ENCODE measurements around the gene ABCF2. TPM values are rescaled to one million over a fixed set of nuclear protein-coding genes. Genes with fewer than 3 reads are reported as not detected.

ABCF2 gene
- total RNA-seq, 1 experiment from 2014 or later, result 63.7 TPM

- POLR2A ChIA-PET, result no interaction called here
- ATAC-seq (peak; percentile 46), DNase-seq (ENCODE audit: low read depth, low spot score) (no peak)
- RAD21 ChIA-PET (ENCODE audit: low non-redundant PET in 1 of 2, low total read pairs in 2 of 2, uncharacterized antibody in 2 of 2, unreplicated experiment in 2 of 2), result no interaction called here
- intact Hi-C loops (cut with micrococcal nuclease), result loop anchor here (10.0 kb wide), 1 partner anchor 121 kb away; no protein-coding TSS in a partner anchor
- peaks cover 31 to 57% of the 10 kb centered on the region in 2 experiments for H3K4me1 ChIP-seq (ENCODE audit: control insufficient read depth in 1 of 2, insufficient read depth in 2 of 2, low read length in 2 of 2)
- no peaks in the 10 kb centered on the region for H3K9me3 ChIP-seq (ENCODE audit: control insufficient read depth in 1 of 2, insufficient read depth in 1 of 2, low read depth in 1 of 2, low read length in 2 of 2)
- no peak overlapping the region for H3K4me3 ChIP-seq (replicated peaks in 1 of 2; ENCODE audit: low read depth in 1 of 2, low read length in 2 of 2)
- no peaks in the 10 kb centered on the region for H3K27me3 ChIP-seq (ENCODE audit: insufficient read depth, low read length)
- H3K9me2 ChIP-seq (ENCODE audit: insufficient read depth), result no peaks in the 10 kb centered on the region
- no peaks in the 10 kb centered on the region for H4K20me1 ChIP-seq (ENCODE audit: insufficient read depth)
- no TSS peak for BruUV-seq (replicated peaks)
- TF ChIP-seq ELF1 (IDR thresholded peaks at IDR 0.05; ENCODE audit: borderline replicate concordance, low read depth), result no peak
- TF ChIP-seq, protein P1, sequence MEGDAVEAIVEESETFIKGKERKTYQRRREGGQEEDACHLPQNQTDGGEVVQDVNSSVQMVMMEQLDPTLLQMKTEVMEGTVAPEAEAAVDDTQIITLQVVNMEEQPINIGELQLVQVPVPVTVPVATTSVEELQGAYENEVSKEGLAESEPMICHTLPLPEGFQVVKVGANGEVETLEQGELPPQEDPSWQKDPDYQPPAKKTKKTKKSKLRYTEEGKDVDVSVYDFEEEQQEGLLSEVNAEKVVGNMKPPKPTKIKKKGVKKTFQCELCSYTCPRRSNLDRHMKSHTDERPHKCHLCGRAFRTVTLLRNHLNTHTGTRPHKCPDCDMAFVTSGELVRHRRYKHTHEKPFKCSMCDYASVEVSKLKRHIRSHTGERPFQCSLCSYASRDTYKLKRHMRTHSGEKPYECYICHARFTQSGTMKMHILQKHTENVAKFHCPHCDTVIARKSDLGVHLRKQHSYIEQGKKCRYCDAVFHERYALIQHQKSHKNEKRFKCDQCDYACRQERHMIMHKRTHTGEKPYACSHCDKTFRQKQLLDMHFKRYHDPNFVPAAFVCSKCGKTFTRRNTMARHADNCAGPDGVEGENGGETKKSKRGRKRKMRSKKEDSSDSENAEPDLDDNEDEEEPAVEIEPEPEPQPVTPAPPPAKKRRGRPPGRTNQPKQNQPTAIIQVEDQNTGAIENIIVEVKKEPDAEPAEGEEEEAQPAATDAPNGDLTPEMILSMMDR (IDR thresholded peaks at IDR 0.05 in 2 of 3, conservative IDR thresholded peaks at IDR 0.05 in 1 of 3; ENCODE audit: borderline replicate concordance in 1 of 3, insufficient read depth in 1 of 3, low read depth in 2 of 3, low read length in 2 of 3), result peak in 1 of 3 experiments; percentile 45; a peak in 3 of 6 replicates
- H3K36me3 ChIP-seq (ENCODE audit: control insufficient read depth in 1 of 2, insufficient read depth in 2 of 2, low read length in 2 of 2), result peaks cover 4 to 5% of the 10 kb centered on the region in 2 experiments; a peak in 1 of 4 replicates
- H2AFZ ChIP-seq (ENCODE audit: low read depth, low read length, poor library complexity, severe bottlenecking), result no peak overlapping the region
- CTCF ChIA-PET, result interaction anchor here (1.6 kb wide), 1 partner anchor 18 kb away, joined by 12 read pairs; the partner anchor contains the start of gene ABCF2
- peak overlapping the region; percentile 45 for H3K4me2 ChIP-seq (ENCODE audit: low read length)
- H3K79me2 ChIP-seq (ENCODE audit: insufficient read depth, low read length), result no peaks in the 10 kb centered on the region
- H3K27ac ChIP-seq (ENCODE audit: low read depth, low read length), result no peak overlapping the region
- no peak overlapping the region for H3K9ac ChIP-seq (ENCODE audit: low read length)
These were observed 18.5 kb upstream of the ABCF2 start for GRCh38 chr7:151245360-151246101.

- BruUV-seq (replicated peaks), result no TSS peak
- no peak for DNase-seq (ENCODE audit: low read depth, low spot score)
- Histone ChIP-seq H3K9me3 (ENCODE audit: control insufficient read depth in 1 of 2, insufficient read depth in 1 of 2, low read depth in 1 of 2, low read length in 2 of 2) (no peaks in the 10 kb centered on the region), H3K79me2 (ENCODE audit: insufficient read depth, low read length) (no peaks in the 10 kb centered on the region), H3K4me3 (replicated peaks in 1 of 2; ENCODE audit: low read depth in 1 of 2, low read length in 2 of 2) (no peak overlapping the region), H3K27ac (ENCODE audit: low read depth, low read length) (no peak overlapping the region; the same call in 1 of the 2 replicates), H4K20me1 (ENCODE audit: insufficient read depth) (no peaks in the 10 kb centered on the region), H3K9ac (ENCODE audit: low read length) (no peak overlapping the region), H3K27me3 (ENCODE audit: insufficient read depth, low read length) (no peaks in the 10 kb centered on the region), H3K36me3 (ENCODE audit: control insufficient read depth in 1 of 2, insufficient read depth in 2 of 2, low read length in 2 of 2) (peaks cover 4 to 5% of the 10 kb centered on the region in 2 experiments; a peak in 1 of 4 replicates), H3K9me2 (ENCODE audit: insufficient read depth) (no peaks in the 10 kb centered on the region), H2AFZ (ENCODE audit: low read depth, low read length, poor library complexity, severe bottlenecking) (no peak overlapping the region), H3K4me1 (ENCODE audit: control insufficient read depth in 1 of 2, insufficient read depth in 2 of 2, low read length in 2 of 2) (peaks cover 27 to 53% of the 10 kb centered on the region in 2 experiments), H3K4me2 (ENCODE audit: low read length) (peak overlapping the region; percentile 45)
- no peak for TF ChIP-seq RAD21 (IDR thresholded peaks at IDR 0.05; ENCODE audit: low read depth)
- TF ChIP-seq, protein P1 (IDR thresholded peaks at IDR 0.05 in 2 of 3, conservative IDR thresholded peaks at IDR 0.05 in 1 of 3; ENCODE audit: borderline replicate concordance in 1 of 3, insufficient read depth in 1 of 3, low read depth in 2 of 3, low read length in 2 of 3), result 0 out of 6 replicates have a peak, but pooled peaks of 1 of the 3 experiments have one; percentile 5
- ChIA-PET POLR2A (interaction anchor here (1.0 kb wide), 1 partner anchor 18 kb away, joined by 5 read pairs; the partner anchor contains the start of gene ABCF2), RAD21 (ENCODE audit: low non-redundant PET in 1 of 2, low total read pairs in 2 of 2, uncharacterized antibody in 2 of 2, unreplicated experiment in 2 of 2) (no interaction called here), CTCF (interaction anchor here (1.0 to 1.7 kb wide), 6 partner anchors 12 to 60 kb away, joined by 3 to 12 read pairs (median 4); partner anchors contain the start of genes ABCF2 and CHPF2)
- ATAC-seq, result no peak
- intact Hi-C loops (cut with micrococcal nuclease), result loop anchor here (1.0 to 10.0 kb wide), 2 partner anchors 58 to 120 kb away; no protein-coding TSS in a partner anchor
These were observed 17.9 kb upstream of the ABCF2 start for GRCh38 chr7:151244841-151245346.
